Ishikawa (cell line): Measurements from ENCODE around the gene MAML2.
A peak's percentile ranks its signal among the peaks of the same experiment; 100 is the strongest.

Source experiments
- CEBPB ChIP-seq: IDR thresholded peaks from 2 replicates; pipeline ENCODE4 v1.6.1; 2012
- CREB1 ChIP-seq: IDR thresholded peaks from 2 replicates; pipeline ENCODE4 v1.6.1; 2012; ENCODE audit warnings: low read depth
- EGR1 ChIP-seq: IDR thresholded peaks from 2 replicates; pipeline ENCODE4 v1.6.1; 2012
- EP300 ChIP-seq: IDR thresholded peaks from 2 replicates; pipeline ENCODE4 v1.6.1; 2012; ENCODE audit warnings: borderline replicate concordance
- FOXM1 ChIP-seq: IDR thresholded peaks from 2 replicates; pipeline ENCODE4 v1.6.1; 2012; ENCODE audit warnings: low read depth, borderline replicate concordance
- NFIC ChIP-seq: IDR thresholded peaks from 2 replicates; pipeline ENCODE4 v1.6.1; 2012
- RAD21 ChIP-seq: IDR thresholded peaks from 2 replicates; pipeline ENCODE4 v1.6.1; 2012; ENCODE audit warnings: low read depth
- REST ChIP-seq: IDR thresholded peaks from 2 replicates; pipeline ENCODE4 v1.6.1; 2012; ENCODE audit warnings: low read depth, mild to moderate bottlenecking
- TAF1 ChIP-seq: IDR thresholded peaks from 2 replicates; pipeline ENCODE4 v1.6.1; 2012; ENCODE audit warnings: low read depth, mild to moderate bottlenecking
- TCF12 ChIP-seq: IDR thresholded peaks from 2 replicates; pipeline ENCODE4 v1.6.1; 2012; ENCODE audit warnings: low read depth
- TEAD4 ChIP-seq: IDR thresholded peaks from 2 replicates; pipeline ENCODE4 v1.6.1; 2012
- YY1 ChIP-seq: IDR thresholded peaks from 2 replicates; pipeline ENCODE4 v1.6.1; 2012; ENCODE audit warnings: low read depth
- ZBTB7A ChIP-seq: IDR thresholded peaks from 2 replicates; pipeline ENCODE4 v1.6.1; 2012; ENCODE audit warnings: low read depth
- TF ChIP-seq, protein P1 (sequence below): IDR thresholded peaks from 2 replicates; pipeline ENCODE4 v1.6.1; 2012
- TF ChIP-seq, protein P2 (sequence below): IDR thresholded peaks from 2 replicates; pipeline ENCODE4 v1.6.1; 2012

MAML2 gene

GRCh38 chr11:96317571-96317970 is 25.4 kb downstream of the MAML2 start:
- TF ChIP-seq TEAD4 (no peak), CREB1 (no peak), ZBTB7A (no peak), YY1 (no peak), NFIC (no peak), RAD21 (no peak), FOXM1 (no peak), CEBPB (no peak)

DNA sequence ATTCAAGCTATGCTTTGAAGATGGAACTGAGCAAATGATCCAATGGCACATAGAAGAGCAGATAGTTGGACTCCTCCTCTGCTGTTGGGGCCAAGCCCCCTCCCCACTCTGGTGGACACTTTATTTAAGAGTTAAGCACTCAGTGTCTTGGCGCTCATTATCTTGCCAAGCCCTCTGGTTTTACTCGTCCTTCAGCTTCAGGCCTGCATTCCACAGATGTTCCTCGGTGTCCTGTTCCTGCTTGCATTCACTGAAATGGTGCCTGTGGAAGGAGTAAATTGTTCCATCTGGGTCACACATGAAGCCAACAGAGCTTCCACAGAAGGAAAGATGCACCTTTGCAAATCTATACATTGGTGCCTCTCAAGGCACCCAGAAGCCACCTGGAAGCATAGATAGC is 26.1 kb downstream of the MAML2 start:
- 0 out of 2 replicates have a peak, but pooled peaks have one; percentile 28 for TF ChIP-seq TEAD4
- TF ChIP-seq, protein P1, sequence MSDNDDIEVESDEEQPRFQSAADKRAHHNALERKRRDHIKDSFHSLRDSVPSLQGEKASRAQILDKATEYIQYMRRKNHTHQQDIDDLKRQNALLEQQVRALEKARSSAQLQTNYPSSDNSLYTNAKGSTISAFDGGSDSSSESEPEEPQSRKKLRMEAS, result no peak
- no peak for TF ChIP-seq TCF12
- TF ChIP-seq YY1, result no peak

- TF ChIP-seq, protein P2, sequence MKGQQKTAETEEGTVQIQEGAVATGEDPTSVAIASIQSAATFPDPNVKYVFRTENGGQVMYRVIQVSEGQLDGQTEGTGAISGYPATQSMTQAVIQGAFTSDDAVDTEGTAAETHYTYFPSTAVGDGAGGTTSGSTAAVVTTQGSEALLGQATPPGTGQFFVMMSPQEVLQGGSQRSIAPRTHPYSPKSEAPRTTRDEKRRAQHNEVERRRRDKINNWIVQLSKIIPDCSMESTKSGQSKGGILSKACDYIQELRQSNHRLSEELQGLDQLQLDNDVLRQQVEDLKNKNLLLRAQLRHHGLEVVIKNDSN, result no peak
- TF ChIP-seq REST (no peak), TAF1 (no peak), ZBTB7A (no peak), TCF12 (no peak), EGR1 (no peak)
Observed at GRCh38 chr11:96315476-96315875, 27.5 kb downstream of the MAML2 start.

- TF ChIP-seq FOXM1, result peak; percentile 81; the same call in 1 of the 2 replicates
- TF ChIP-seq NFIC, result peak; percentile 49
- peak; percentile 87 for TF ChIP-seq EP300
- TF ChIP-seq TEAD4, result peak; percentile 86
- TF ChIP-seq CREB1, result no peak
- peak; percentile 81 for TF ChIP-seq TCF12
- no peak for TF ChIP-seq TAF1
- TF ChIP-seq ZBTB7A, result no peak
- no peak for TF ChIP-seq YY1
- TF ChIP-seq, protein P2, result no peak
- TF ChIP-seq, protein P1, result no peak
- 0 out of 2 replicates have a peak, but pooled peaks have one; percentile 1 for TF ChIP-seq RAD21
Observed at GRCh38 chr11:96314326-96315020, 28.5 kb downstream of the MAML2 start.

- TF ChIP-seq TAF1, result no peak
Observed at GRCh38 chr11:96313163-96313562, 29.8 kb downstream of the MAML2 start.

DNA sequence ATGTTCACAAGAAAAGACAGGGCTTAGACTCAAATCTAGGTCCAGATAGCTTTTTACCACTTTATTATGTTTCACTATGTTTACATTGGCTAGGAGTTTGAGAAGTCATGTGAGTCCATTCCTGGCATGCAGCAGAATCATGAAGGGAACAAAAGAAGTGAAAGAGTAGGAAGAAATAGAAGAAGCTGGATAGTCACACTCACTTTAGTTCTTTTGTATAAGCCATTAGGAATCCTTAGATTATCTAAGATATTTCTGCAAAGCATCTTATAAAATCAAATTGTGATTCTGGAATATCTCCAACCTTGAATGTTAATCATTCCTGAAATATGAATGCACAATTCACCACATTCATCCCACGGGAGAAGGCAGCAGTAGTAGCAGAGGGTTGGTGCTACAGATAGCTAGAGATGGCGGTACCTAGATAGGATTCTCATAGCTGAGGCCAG is 31.9 kb downstream of the MAML2 start:
- TF ChIP-seq RAD21 (no peak), EP300 (peak; percentile 84), YY1 (0 out of 2 replicates have a peak, but pooled peaks have one; percentile 12), NFIC (peak; percentile 97), TEAD4 (peak; percentile 86), EGR1 (no peak), FOXM1 (peak; percentile 82), ZBTB7A (no peak), TCF12 (peak; percentile 72)
- TF ChIP-seq, protein P2, result peak; percentile 80
- TF ChIP-seq, protein P1, result peak; percentile 75

DNA sequence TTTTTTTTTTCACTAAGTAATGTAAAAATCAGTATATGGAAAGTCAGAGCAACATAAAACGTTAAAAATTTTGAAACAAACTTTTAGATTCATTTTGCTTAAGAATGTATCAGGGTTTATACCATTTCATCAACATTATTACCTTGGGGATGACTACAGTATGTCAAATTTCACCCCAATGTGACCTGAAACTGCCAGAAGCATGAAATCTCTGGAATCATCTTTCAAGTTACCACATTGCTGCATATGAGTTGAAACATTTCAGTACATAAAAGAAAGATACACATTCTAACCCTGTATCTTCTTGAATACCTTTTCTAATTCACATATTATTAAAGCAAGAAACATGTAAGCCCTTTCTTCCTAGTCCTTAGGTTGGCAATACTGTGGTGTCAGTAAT is 32.8 kb downstream of the MAML2 start:
- TF ChIP-seq ZBTB7A (no peak), YY1 (no peak)

DNA sequence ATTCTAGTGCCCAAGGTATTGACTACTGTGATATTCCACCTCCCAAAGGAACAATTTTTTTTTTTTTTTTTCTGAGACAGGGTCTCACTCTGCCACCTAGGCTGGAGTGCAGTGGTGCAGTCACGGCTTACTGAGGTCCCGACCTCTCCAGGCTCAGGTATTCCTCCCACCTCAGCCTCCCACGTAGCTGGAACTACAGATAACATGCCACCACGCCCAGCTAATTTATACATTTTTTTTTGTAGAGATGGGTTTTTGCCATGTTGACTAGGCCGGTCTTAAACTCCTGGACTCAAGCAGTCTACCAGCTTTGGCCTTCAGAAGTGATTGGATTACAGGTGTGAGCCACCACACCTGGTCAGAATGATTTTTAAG is 33.4 kb downstream of the MAML2 start:
- TF ChIP-seq, protein P1, result no peak
- TF ChIP-seq EGR1, result no peak
- no peak for TF ChIP-seq REST
- no peak for TF ChIP-seq TEAD4
- no peak for TF ChIP-seq FOXM1
- no peak for TF ChIP-seq TAF1
- no peak for TF ChIP-seq YY1
- no peak for TF ChIP-seq ZBTB7A
- TF ChIP-seq, protein P2, result no peak
- TF ChIP-seq CEBPB, result no peak
- no peak for TF ChIP-seq NFIC
- no peak for TF ChIP-seq RAD21
- no peak for TF ChIP-seq EP300
- TF ChIP-seq CREB1, result no peak
- TF ChIP-seq TCF12, result no peak
